B cell (primary cell): ENCODE measurements around the gene HEXD.

Source experiments
- CTCF ChIP-seq: fragments of 200-600 bp; IDR thresholded peaks from one replicate; pipeline ENCODE4 v1.8.0; 2022; ENCODE audit warnings: antibody characterized with exemption, mild to moderate bottlenecking
- EZH2 ChIP-seq: IDR thresholded peaks from 2 replicates; pipeline ENCODE4 v1.6.1; 2012; ENCODE audit warnings: borderline replicate concordance, low read depth, mild to moderate bottlenecking, moderate library complexity, low read length; ENCODE audit not compliant: insufficient read depth, poor library complexity, severe bottlenecking

- TF ChIP-seq CTCF (no peak), EZH2 (no peak)
Measured at GRCh38 chr17:82415786-82416185, 2.4 kb upstream of the HEXD start.
